HG03066 (cell line): ENCODE measurements around the gene CCDC182.

Experiments used
- ATAC-seq: cut with Tn5 transposase; IDR thresholded peaks from one replicate; pipeline ENCODE4 v1.9.1; 2021; ENCODE audit warnings: low read depth; ENCODE audit not compliant: unreplicated experiment

The CCDC182 gene

DNA sequence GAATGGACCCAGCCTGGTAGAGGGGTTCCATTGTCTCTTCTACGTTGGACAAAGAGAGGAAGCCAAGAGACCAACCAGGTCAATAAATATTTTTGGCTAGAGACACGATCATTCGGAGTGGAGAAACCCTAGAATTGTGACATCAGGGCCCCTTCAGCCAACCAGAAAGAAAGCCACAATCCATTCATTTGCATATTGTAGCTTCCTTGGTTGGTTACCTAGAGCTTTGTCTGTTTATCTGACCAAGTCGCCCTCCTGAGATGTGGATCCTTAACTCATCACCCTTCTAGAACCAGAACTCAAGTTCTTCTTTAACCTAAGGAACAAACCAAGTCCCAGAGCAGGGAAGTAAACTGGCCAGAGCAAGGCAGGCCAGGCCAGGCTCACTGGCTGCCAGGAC is at the start of gene CCDC182:
CCDC182 (minus strand) TSS at position 58 of the 400 bp plus-strand sequence; CDS start at position 31, 27 bp downstream.
- no peak for ATAC-seq

DNA sequence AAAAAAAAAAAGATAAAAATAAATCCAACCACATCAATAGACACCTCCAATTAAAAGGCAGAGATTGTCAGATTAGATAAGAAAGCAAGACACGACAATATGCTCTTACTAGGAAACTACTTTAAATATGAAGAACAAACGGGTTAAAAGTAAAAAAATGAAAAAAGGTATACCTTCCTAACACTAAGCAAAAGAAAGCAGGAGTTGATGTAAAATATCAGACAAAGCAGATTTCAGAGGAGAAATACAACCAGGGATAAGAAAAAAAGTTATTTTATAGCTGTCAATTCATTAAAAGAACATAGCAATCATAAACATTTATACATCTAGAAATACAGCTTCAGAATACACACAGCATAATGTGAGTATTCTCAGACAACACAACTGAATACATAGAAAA is 49.7 kb upstream of the CCDC182 start:
- ATAC-seq = no peak

DNA sequence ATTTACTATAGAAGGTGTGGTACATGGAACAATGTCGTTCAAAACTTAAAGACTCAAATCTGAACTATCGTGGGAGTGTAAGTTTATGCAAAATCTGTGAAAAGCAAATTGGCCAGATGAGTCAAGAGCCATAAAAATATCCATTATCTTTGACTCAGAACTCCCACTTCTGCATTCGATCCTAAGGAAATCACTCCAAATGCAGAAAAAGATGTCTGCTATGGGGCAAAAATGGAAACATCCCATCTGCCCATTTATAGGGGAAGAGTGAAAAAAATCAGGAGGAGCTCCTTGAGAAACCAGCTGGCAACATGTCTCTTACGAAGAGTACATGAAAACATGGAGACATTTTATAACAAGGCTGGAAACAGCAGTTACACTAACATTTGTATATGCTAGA is 43.6 kb upstream of the CCDC182 start:
- ATAC-seq = no peak

DNA sequence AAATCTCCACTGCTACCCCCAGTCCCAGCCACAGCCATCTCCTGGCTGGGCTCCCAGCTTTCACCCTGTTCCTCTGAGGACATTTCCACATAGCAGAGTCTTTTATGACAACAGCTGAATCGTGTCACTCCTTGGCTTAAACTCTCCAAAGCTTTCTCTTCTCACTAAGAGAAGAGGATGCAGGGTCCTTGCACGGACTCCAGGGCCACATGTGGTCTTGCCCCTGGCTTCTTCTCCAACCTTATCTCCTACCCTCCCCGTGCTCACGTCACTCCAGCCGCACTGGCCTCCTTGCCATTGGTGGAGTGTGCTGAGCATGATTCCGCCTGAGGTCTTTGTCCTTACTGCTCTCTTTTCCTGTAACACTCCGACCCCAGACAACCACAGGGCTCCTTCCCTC is 39.9 kb upstream of the CCDC182 start:
- no peak for ATAC-seq

DNA sequence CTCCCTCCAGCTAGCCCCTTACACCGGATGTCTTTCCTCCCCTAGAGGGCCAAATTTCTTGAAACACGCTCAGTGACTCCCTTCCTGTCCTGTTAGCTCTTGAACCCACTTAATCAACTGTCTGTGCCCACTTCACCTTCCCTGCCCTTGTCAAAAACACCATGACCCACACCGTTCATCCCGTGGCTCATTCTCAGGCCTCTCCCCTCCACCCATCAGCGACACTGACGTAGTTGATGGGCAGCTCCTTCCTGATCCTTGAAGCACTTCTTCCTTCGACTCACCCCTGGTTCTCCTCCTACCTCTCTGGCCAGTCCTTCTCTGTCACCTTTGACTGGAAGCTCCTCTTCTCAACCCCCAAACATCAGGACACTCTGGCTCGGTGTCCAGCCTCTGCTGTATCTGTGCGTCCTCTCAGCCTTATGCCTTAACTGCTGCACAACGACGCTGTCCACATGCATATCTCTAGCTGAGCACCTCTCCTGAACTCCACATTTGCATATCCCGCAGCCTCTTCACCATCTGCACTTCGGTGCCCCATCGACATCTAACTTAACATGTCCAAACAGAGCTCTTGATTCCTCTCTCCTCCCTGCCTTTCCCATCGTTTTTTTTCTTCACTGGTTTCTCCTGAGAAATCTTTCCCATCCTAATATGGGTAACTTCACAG is 39.3 kb upstream of the CCDC182 start:
- ATAC-seq = no peak

DNA sequence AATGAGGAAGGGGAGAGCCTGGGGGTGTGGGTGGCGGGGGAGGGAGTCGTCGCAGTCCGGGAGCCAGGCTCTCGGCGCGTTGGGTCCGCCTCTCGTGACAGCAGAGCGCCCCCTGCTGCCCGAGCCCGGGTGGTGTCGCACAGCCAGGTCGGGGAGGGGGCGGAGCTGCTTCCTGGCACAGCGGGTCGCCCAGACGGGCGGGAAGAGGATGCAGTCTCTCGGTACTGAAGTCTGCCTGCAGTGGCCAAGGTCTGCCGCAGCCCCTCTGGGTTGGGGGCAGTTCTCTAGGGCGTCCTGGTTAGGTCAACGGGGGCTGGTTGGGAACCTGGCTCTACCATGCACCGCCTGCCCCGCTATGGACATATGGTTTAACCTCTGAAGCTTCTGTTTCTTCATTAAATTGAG is 38.2 kb upstream of the CCDC182 start:
- ATAC-seq = no peak

DNA sequence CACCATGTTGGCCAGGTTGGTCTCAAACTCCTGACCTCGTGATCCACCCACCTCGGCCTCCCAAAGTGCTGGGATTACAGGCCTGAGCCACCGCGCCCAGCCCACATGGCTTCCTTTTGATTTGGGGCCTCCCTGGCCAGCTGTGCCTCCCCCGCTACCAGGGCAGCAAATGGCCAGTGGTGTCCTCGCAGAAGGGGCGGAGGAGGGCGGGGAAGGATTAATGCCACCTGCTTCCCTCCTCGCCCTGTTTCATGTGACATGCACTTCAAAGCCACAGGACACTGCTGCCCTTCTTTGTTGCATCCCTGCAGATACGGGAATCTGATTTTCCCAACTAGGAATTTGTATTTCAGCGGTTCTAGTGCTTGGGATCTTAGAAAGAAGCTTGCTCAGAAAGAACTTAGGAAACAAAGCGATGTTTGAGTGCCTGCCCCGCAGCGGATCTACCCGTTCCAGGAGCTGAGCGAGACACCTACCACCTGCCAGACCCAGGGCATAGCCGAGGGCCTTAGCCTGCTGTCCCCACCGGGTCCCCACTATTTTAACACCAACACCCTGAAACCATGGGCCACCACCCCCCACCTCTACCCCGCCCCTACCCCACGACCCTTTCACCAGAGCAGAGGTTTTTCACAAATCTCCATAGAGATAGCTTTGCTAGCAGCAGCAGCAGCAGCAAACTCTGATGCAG is 37.7 kb upstream of the CCDC182 start:
- no peak for ATAC-seq

DNA sequence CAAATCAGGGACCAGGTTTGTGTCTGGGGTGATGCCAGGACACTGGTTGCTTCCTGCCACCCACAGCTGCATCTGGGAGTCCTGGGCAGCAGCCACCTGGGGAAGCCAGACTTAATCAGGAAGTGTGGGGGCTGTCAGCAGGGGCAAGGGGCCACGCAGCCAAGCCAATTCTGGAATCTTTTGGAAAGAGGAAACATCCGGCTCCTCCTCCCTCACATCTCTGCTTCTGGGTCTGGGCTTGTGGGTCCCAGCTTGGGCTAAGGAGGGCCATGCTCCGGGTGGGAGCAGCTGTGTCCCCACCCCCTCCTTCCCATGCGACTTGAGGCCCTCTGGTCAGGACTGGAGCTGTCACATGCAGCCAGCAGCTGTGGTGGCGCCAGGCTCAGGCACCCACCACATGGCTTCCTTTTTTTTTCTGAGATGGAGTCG is 37.0 kb upstream of the CCDC182 start:
- no peak for ATAC-seq

DNA sequence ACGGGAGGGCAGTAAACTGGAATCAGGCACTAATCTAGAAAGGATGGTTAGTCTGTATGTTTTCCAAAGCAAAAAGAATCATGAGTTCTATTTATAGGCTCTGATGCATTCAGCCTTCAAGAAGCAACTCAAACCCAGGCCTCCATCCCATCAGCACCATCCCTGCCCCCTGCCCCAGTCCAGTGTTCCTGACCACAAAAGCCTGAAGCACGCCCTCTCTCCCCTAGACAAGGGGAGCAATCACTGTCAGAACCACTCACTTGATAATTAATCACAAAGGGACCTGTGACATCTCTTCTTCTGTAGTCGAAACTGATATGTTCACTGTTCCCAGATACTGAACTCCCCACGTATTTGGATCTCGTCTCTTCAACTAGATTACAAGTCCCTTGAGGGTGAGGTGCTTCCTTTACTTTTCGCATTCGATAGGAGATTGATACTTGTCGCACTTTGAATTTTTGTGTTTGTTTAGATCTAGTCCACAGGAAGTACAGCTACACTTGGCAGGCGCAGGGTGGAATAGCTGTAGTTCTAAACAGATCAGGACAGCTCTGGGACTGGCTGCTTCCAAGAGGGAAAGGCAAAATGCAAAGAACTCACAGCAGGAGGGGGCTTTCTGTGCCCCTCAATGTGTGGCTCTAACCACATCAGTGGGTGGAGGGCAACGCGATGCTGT is 36.4 kb upstream of the CCDC182 start:
- ATAC-seq = no peak

DNA sequence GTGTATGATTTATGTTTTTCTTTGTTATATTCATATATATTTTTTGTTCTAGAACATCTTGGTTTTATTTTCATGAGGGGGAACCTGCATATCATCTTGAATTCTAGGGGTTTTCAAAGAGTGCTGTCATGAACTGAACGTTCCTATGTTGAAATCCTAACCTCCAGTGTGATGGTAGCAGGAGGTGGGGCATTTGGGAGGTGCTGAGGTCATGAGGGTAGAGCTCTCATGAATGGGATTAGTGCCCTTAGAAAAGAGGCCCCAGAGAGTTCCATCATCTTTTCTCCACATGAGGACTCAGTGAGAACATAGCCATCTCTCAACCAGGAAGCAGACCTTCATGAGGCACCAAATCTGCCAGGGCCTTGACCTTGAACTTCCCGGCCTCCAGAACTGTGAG is 34.6 kb upstream of the CCDC182 start:
- ATAC-seq = no peak

DNA sequence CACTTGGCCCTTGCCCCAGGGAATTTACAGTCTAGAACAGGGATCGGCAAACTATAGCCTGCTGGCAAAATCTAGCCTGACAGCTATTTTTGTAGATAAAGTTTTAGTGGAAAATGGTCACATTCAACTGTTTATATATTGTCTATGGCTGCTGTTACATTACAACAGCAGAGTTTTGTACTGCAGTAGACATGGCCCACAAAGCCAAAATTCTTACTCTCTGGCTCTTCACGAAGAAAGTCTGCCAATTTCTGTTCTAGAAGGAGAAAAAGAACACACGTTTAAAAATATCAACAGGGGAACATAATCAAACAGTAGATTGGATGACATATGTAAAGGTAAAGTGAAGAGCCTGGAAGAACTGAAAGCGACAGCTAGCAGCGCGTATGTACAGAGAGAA is 33.2 kb upstream of the CCDC182 start:
- no peak for ATAC-seq

DNA sequence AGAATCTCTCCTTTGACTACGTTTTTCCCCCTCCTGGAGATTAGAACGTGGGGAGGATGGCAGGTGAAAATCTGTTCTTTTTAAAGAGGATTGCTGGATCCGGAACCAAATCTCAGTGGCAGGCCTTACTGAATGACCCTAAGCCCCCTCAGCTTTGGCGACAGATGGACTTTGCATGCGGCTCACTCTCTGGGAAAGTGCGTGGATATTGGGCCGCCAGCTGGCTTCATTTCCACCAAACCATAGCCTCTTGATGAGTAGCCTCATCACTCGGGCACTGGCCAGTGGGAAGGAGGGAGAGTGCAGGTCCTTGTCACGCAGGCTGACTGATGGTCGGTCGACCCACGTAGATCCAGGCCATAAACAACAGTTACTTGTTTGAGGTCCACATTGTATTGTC is 31.3 kb upstream of the CCDC182 start:
- ATAC-seq = no peak

DNA sequence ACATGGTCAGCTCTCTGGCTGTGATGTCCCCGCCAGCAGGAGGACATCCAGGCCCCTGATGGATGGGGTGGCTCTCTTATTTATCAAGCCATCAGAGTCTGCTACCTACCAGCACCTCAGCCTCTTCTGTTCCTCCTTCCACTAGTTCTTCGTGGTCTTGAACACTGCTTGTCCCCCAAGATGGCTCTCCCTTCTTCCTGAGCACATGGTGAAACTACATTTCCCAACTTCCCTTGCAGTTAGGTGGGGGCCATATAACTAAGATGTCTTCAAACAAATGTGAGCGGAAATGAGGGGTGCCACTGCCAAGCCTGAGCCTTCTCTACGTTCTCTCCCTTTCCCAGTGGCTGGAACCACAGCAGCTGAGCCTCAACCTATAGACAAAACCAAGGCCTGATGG is 29.8 kb upstream of the CCDC182 start:
- no peak for ATAC-seq

DNA sequence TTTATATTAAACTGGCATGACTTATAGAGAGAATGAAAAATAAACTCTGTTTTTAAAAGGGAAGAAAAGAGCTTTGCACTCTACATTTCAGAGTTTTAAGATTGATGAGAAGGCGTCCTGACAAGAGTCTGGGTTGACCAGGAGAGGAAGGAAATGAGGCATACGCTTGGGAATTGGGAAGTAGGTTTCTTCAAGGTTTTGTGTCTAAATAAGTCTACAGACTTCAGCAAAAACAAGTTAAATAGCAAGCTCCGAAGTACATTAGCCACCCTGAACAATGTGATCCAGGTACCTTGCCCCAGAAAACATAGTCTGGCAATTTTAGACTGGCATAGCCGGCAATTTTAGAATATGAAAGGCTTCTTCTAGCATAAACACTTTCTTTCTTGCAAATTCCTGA is 28.5 kb upstream of the CCDC182 start:
- ATAC-seq = no peak

DNA sequence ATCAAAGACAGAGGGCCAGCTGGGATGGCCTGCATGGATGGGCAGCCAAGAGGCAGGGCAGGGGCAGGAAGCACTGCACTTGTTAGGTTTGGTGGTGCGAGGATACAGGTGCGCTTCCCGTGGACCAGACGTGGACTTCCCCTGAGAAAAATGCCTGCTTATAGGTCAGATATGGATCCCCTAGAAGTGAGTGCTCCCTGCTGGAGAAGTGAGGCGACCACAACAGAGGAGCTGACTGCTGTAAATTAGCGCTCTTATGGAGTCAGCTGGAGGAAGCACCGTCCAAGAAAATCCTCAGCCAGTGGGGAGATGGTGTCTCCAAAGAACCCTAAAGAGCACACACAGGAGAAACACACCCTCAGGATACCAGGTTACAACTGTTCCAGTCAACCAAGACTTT is 27.7 kb upstream of the CCDC182 start:
- no peak for ATAC-seq

DNA sequence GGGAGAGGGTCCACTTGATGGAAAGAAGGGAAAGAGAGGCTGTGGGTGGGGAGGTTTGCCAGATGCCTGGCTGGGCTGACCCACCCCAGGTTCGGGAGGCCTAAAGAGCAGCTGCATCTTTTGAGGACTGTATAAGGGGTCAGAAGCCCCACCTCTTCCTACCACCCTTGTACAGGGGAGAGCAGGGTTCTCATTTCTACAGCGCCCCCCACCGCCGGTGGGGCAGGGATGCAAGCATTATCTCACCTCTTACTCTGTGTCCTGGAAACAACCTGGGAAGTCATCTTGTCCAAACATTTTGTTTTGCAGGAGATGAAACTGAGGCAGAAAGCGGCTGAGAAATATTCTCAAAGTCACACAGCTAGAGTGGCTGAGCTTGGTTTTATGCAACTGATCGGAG is 22.5 kb upstream of the CCDC182 start:
- ATAC-seq = no peak

DNA sequence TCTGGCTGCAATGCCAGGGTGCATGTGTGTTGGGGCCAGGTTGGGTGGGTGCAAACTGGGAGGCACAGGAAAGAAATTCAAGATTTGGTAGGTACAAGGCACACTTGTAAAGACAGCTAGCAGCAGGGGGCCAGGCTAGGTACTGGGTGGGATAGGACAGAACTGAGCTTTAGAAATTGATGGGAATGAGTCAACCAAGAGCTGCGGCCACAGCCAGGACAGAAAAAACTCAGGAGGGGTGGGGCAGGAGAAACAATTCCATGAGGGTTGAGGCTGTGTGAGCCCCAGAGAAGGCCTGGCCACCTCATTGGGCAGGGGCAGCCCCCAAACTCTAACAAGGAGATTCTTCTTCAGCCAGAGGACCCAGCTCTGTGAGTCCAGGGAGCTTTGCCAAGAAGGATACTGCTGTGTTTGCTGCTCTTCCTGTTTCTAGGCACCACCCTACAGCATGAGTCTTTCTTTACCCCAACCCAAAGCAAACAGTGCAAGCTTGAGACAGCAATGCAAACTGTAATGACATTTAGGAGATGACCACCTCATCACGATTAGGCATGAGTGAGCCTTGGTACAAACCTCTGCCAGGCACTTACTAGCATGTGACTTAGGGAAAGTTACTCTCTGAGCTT is 21.3 kb upstream of the CCDC182 start:
- no peak for ATAC-seq

DNA sequence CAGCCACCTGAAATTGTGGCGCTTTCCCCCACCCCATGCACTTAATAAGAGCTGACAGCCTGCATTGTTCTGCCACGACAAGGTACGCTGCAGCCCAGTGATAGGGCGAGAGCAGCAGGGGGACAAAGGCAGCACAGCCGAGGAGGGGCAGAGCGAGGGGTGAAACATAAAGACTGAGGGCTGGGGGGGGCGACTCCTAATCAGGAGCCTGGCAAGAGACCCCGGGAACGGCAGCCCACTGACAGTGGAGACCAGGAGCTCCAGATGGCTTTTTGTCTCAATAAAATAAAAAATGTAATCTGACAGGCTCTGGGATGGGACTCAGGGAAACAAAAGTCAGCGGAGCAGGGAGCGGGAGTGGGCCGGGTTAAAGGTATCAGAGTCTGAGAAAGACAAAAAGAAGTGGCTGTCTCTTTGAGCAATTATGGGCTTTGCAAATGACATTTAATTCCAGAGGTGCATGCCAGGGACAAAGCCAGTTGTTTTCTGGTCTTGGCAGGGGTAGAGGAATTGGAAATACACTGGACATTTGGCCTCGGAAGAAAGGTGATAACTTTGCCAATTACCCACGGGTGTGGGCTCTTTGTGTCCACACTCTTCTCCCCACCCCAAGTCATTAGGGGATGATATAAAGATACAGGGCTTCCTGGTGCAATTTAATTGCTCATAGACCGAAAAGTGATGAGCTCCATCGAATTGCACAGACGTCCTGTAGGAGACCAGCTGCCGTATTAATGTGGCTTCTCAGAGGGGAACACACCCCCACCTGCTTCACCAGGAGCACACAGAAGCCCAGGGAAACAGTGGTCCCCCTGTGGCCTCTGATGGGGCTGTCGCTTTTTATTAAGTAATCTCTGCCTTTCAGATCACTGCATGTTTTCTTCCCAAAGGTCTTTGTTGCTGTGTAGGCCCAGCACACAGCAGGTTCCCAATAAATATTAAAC is 17.6 kb upstream of the CCDC182 start:
- no peak for ATAC-seq

DNA sequence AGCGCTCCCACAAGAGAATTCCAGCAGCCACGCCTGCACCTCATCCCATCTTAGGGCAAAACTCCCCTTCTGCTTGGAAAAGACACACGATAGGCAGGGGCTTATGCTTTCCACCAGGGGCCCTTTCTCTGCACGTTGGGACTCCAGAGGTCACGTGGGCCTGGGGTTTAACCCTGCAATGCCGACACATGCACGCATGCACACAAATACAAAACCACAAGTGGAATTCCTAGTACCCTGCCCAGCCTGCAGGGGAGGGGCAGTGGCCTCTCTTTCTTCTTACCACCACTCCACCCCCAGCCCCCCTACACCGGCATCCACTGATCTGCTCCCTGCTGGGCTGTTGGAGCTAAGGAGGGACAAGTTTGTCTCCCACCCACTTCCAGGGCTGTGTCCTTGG is 16.8 kb upstream of the CCDC182 start:
- ATAC-seq = no peak

DNA sequence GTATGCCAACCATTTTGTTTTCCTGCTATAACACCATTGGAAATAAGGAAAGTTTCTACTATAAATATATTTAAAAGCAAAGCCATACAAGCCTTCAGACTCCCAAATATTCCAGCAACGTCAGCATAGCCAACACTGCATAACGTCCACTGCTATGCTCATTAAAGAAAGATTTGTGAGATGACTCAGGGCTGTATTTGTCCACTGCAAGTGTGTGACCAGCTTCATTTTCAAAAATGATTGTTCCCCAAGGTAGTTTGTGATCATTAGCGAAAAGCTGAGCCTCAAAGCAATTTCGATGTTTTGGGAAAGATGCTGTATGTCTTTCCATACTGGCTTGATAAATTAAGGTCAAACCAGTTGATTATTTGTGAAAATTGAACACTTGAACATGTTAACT is 14.9 kb upstream of the CCDC182 start:
- no peak for ATAC-seq
